ENCODE results near the gene AKAP13.

The AKAP13 gene

DNA sequence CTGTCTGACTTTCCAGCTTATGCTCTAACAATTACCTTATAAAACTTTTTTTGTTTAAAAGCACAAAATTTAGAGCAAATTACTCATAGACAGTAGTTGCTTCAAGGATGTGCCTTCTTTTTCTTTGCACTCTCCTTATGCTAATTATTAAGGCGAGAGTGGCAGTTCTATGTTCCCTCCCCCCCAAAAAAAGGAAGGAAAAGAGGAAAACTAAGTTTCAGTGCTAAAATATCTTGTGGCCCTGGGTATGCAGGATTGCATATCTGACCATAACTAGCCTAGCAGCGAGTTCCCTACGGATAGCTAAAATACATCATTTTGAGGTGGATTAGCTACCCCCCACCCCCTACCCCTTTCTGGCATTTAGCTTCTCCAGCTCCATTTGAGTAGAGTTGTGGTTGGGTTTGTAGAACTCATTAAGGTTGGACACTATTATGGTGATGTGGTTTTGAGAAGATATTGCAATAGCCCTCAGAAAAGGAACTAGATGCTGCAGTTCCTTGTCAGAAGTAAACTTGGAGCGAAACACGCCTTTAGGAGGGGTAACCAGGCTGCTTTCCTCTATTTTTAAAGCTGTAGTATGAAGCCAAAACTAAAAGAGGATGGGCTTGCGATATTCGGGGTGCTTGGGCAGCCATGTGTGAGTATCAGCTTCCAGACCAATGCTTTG, 174.6 kb downstream of the AKAP13 start:
- ChIA-PET POLR2A (interaction anchor here (0.5 kb wide), 1 partner anchor 35 kb away, joined by 3 read pairs; no protein-coding TSS in a partner anchor), CTCF (interaction anchor here (0.8 to 0.9 kb wide), 2 partner anchors 12 to 50 kb away, joined by 3 to 4 read pairs; no protein-coding TSS in a partner anchor)
- no peak for DNase-seq (ENCODE audit: low read depth, low spot score)
- H3K4me3 ChIP-seq (ENCODE audit: low read depth, low read length): no peak overlapping the region
- TF ChIP-seq, protein P1, sequence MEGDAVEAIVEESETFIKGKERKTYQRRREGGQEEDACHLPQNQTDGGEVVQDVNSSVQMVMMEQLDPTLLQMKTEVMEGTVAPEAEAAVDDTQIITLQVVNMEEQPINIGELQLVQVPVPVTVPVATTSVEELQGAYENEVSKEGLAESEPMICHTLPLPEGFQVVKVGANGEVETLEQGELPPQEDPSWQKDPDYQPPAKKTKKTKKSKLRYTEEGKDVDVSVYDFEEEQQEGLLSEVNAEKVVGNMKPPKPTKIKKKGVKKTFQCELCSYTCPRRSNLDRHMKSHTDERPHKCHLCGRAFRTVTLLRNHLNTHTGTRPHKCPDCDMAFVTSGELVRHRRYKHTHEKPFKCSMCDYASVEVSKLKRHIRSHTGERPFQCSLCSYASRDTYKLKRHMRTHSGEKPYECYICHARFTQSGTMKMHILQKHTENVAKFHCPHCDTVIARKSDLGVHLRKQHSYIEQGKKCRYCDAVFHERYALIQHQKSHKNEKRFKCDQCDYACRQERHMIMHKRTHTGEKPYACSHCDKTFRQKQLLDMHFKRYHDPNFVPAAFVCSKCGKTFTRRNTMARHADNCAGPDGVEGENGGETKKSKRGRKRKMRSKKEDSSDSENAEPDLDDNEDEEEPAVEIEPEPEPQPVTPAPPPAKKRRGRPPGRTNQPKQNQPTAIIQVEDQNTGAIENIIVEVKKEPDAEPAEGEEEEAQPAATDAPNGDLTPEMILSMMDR (IDR thresholded peaks at IDR 0.05; ENCODE audit: insufficient read depth, low read length, missing control alignments): no peak

DNA sequence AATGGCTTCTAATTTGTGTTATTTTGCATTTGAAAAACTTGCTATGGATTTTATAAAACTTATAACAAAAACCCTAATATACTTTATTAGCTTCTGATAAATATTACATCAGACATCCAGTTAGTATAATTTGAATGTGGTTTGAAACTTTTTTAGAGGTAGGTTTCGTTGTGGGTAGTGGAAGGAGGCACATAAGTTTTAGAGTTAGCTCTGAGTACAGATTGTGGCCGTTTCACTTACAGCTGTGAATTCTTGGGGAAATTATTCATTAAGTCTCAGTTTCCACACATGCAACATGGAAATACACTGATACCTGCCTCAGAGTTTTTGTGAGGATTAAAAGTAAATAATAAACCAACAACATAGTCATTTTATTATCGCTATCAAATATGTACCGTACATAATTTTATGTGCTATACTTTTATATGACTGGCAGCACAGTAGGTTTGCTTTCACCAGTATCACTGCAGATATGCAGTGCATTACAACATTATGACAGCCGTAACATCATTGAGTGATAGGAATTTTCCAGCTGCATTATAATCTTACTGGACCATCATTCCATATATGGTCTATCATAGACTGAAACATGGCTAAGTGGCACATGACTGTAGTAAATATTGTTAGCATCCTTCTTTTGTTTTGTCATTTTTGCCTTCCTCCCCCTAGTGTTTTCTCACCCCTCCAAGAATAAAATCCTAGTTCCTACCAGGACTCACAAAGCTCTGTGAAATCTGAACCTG, 175.6 kb downstream of the AKAP13 start:
- CTCF ChIA-PET: interaction anchor here (0.8 to 2.4 kb wide), 5 partner anchors 13 to 51 kb away, joined by 3 to 7 read pairs (median 3); no protein-coding TSS in a partner anchor
- no peak overlapping the region for H3K4me3 ChIP-seq (ENCODE audit: low read depth, low read length)
- POLR2A ChIA-PET: no interaction called here
- TF ChIP-seq, protein P1 (IDR thresholded peaks at IDR 0.05; ENCODE audit: insufficient read depth, low read length, missing control alignments): no peak
- DNase-seq (ENCODE audit: low read depth, low spot score): no peak

DNA sequence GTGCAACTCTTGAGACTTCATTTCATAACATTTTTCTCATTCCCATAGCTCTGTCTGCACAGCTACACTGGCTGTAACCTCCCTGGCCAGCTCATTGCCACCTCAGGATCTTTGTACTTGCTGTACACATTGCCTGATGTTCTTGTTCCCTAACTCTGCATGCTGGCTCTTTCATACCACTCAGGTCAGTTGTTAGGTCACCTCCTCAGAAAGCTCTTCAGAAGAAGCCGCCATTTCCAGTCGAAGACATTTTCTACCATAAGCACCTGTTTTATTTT, 176.2 kb downstream of the AKAP13 start:
- CTCF ChIA-PET: interaction anchor here (0.9 to 2.4 kb wide), 4 partner anchors 15 to 244 kb away, joined by 3 to 7 read pairs (median 3); no protein-coding TSS in a partner anchor
- no peak for DNase-seq (ENCODE audit: low read depth, low spot score)
- H3K4me3 ChIP-seq (ENCODE audit: low read depth, low read length): no peak overlapping the region

DNA sequence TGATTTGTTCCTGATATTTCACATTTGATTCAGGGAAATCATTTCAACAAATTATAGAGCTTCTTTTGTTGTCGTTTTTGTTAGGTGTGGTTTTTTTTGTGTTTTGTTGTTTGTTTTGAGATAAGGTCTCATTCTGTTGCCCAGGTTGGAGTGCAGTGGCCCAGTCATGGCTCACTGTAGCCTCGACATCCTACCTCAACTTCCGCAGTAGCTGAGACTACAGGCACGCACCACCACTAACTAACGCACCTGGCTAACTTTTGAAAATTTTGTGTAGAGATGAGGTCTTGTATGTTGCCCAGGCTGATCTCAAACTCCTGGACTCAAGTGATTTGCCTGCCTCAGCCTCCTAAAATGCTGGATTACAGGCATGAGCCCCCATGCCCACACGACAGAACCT, 177.0 kb downstream of the AKAP13 start:
- ChIA-PET CTCF (interaction anchor here (0.7 to 2.4 kb wide), 5 partner anchors 16 to 245 kb away, joined by 3 to 7 read pairs (median 3); no protein-coding TSS in a partner anchor), POLR2A (interaction anchor here (0.7 kb wide), 1 partner anchor 134 kb away, joined by 3 read pairs; no protein-coding TSS in a partner anchor)
- DNase-seq (ENCODE audit: low read depth, low spot score): no peak
- TF ChIP-seq, protein P1 (IDR thresholded peaks at IDR 0.05; ENCODE audit: insufficient read depth, low read length, missing control alignments): no peak
- no peak overlapping the region for H3K4me3 ChIP-seq (ENCODE audit: low read depth, low read length)

More for the DNA sequence above, 176.2 kb downstream of the AKAP13 start:
- TF ChIP-seq, protein P1 (IDR thresholded peaks at IDR 0.05; ENCODE audit: insufficient read depth, low read length, missing control alignments): no peak
- POLR2A ChIA-PET: interaction anchor here (0.7 kb wide), 1 partner anchor 135 kb away, joined by 3 read pairs; no protein-coding TSS in a partner anchor

DNA sequence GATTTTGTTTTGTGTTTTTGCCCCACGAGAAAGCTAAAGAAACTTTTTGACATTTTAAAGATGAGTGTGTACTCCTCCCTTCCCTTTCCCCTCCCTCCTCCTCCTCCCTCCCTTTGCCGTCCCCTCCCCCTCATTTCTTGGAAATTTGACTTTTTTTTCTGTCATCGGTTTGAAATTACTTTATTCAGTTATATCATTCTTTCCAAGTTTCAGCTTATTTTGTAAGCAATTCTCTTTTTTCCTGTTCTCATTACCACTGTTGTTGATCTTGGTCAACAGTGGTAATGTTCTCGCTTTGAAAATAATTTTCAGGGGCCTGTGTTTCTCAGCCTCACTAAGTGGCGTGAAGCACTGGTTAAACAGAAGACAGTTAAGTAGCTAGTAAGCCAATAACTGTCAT, 178.4 kb downstream of the AKAP13 start:
- TF ChIP-seq, protein P1 (IDR thresholded peaks at IDR 0.05; ENCODE audit: insufficient read depth, low read length, missing control alignments): no peak
- no peak overlapping the region for H3K4me3 ChIP-seq (ENCODE audit: low read depth, low read length)
- CTCF ChIA-PET: interaction anchor here (0.8 to 2.4 kb wide), 5 partner anchors 13 to 53 kb away, joined by 3 to 7 read pairs (median 3); no protein-coding TSS in a partner anchor
- DNase-seq (ENCODE audit: low read depth, low spot score): no peak
- POLR2A ChIA-PET: no interaction called here

DNA sequence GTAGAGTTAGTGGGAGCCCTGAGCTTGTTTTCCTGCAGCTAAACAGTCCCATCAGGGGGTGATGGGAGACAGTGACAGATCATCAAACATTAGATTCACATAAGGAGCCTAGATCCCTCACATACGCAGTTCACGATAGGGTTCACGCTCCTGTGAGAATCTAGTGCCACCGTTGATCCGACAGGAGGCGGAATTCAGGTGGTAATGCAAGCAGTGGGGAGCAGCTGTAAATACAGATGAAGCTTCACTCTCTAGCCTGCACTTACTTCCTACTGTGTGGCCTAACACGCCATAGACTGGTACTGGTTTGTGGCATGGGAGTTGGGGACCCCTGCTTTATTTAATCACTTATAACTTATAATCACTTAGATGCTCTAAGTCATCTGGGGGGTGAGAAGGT, 179.1 kb downstream of the AKAP13 start:
- POLR2A ChIA-PET: no interaction called here

More for the DNA sequence above, 179.1 kb downstream of the AKAP13 start:
- no peak overlapping the region for H3K4me3 ChIP-seq (ENCODE audit: low read depth, low read length)
- TF ChIP-seq, protein P1 (IDR thresholded peaks at IDR 0.05; ENCODE audit: insufficient read depth, low read length, missing control alignments): no peak
- CTCF ChIA-PET: interaction anchor here (1.1 to 1.3 kb wide), 3 partner anchors 13 to 54 kb away, joined by 3 read pairs; no protein-coding TSS in a partner anchor
- DNase-seq (ENCODE audit: low read depth, low spot score): no peak
